Putamen (tissue), 1 donor: ENCODE measurements around the gene MRPS5.

Experiments used
- DNase-seq: peaks from one replicate; pipeline ENCODE4 v3.0.0-alpha.2; 2016; ENCODE audit warnings: low spot score

MRPS5 gene

GRCh38 chr2:95060446-95061118, 61.0 kb downstream of the MRPS5 start:
- peak; percentile 82 for DNase-seq

- DNase-seq: no peak
Measured at GRCh38 chr2:95059656-95060370, 61.8 kb downstream of the MRPS5 start.

GRCh38 chr2:95058989-95059641, 62.5 kb downstream of the MRPS5 start:
- DNase-seq: no peak

GRCh38 chr2:95058466-95058988, 63.1 kb downstream of the MRPS5 start:
- DNase-seq: no peak

- peak; percentile 97 for DNase-seq
Measured at GRCh38 chr2:95057535-95058370, 63.9 kb downstream of the MRPS5 start.

GRCh38 chr2:95056461-95057459, 64.8 kb downstream of the MRPS5 start:
- no peak for DNase-seq

- no peak for DNase-seq
Measured at GRCh38 chr2:95056044-95056443, 65.6 kb downstream of the MRPS5 start.

- no peak for DNase-seq
Measured at GRCh38 chr2:95055262-95055661, 66.3 kb downstream of the MRPS5 start.

- DNase-seq: no peak
Measured at GRCh38 chr2:95054016-95054415, 67.6 kb downstream of the MRPS5 start.

- DNase-seq: no peak
Measured at GRCh38 chr2:95053543-95053942, 68.1 kb downstream of the MRPS5 start.

GRCh38 chr2:95052804-95053479, 68.7 kb downstream of the MRPS5 start:
- DNase-seq: no peak

- DNase-seq: no peak
Measured at GRCh38 chr2:95052307-95052706, 69.3 kb downstream of the MRPS5 start.

- DNase-seq: no peak
Measured at GRCh38 chr2:95051626-95052025, 70.0 kb downstream of the MRPS5 start.

GRCh38 chr2:95050385-95051300, 71.0 kb downstream of the MRPS5 start:
- DNase-seq: no peak

- no peak for DNase-seq
Measured at GRCh38 chr2:95049961-95050360, 71.6 kb downstream of the MRPS5 start.

GRCh38 chr2:95049683-95049955, 72.0 kb downstream of the MRPS5 start:
- DNase-seq: no peak

- DNase-seq: no peak
Measured at GRCh38 chr2:95048825-95049682, 72.6 kb downstream of the MRPS5 start.
